C4-2B (cell line): Measurements from ENCODE around the gene CHST1.

ENCODE experiments used
- ZFX ChIP-seq: fragments of 450-650 bp; IDR thresholded peaks from 2 replicates; pipeline ENCODE4 v1.6.1; 2017
- TF ChIP-seq, protein P1 (sequence below): fragments of 450-650 bp; conservative IDR thresholded peaks from 2 replicates; pipeline ENCODE4 v1.5.1; 2017; ENCODE audit warnings: mild to moderate bottlenecking

GRCh38 chr11:45625611-45626010 is 39.8 kb downstream of the CHST1 start:
- TF ChIP-seq, protein P1, sequence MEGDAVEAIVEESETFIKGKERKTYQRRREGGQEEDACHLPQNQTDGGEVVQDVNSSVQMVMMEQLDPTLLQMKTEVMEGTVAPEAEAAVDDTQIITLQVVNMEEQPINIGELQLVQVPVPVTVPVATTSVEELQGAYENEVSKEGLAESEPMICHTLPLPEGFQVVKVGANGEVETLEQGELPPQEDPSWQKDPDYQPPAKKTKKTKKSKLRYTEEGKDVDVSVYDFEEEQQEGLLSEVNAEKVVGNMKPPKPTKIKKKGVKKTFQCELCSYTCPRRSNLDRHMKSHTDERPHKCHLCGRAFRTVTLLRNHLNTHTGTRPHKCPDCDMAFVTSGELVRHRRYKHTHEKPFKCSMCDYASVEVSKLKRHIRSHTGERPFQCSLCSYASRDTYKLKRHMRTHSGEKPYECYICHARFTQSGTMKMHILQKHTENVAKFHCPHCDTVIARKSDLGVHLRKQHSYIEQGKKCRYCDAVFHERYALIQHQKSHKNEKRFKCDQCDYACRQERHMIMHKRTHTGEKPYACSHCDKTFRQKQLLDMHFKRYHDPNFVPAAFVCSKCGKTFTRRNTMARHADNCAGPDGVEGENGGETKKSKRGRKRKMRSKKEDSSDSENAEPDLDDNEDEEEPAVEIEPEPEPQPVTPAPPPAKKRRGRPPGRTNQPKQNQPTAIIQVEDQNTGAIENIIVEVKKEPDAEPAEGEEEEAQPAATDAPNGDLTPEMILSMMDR = no peak
- TF ChIP-seq ZFX = no peak
